Spleen (tissue), 11 donors: ENCODE data around the gene TBC1D8. TPM values are rescaled to one million over a fixed set of nuclear protein-coding genes. Genes with fewer than 3 reads are reported as not detected.

Experiments used
- DNase-seq: peaks from one replicate; pipeline ENCODE4 v3.0.0-alpha.2; 2020
- H3K27ac ChIP-seq, 8 donors: fragments of 200-600 bp; sonication (generic) in 7 of 8; 1 replicate in 4 of 8; 2 replicates in 4 of 8; pipeline versions ENCODE4 v1.5.0 to v1.8.0; 2016 to 2021; ENCODE audit warnings: inconsistent platforms in 4 of 8, mild to moderate bottlenecking in 4 of 8, moderate library complexity in 1 of 8
- H3K27me3 ChIP-seq, 7 donors: fragments of 200-600 bp; sonication (generic) in 6 of 7; replicated peaks in 1 of 7; 1 replicate in 4 of 7; 2 replicates in 3 of 7; pipeline versions ENCODE4 v1.5.0 to v1.8.0; 2016 to 2021; ENCODE audit warnings: inconsistent platforms in 3 of 7, mild to moderate bottlenecking in 1 of 7
- H3K36me3 ChIP-seq, 6 donors: fragments of 200-600 bp; sonication (generic) in 5 of 6; 1 replicate in 4 of 6; 2 replicates in 2 of 6; pipeline versions ENCODE4 v1.5.0 to v1.8.0; 2016 to 2021; ENCODE audit warnings: inconsistent platforms in 2 of 6
- H3K4me1 ChIP-seq, 6 donors: fragments of 200-600 bp; sonication (generic) in 5 of 6; 1 replicate in 3 of 6; 2 replicates in 3 of 6; pipeline versions ENCODE4 v1.5.0 to v1.8.0; 2016 to 2021; ENCODE audit warnings: inconsistent platforms in 3 of 6
- H3K4me3 ChIP-seq, 8 donors: fragments of 200-600 bp; sonication (generic) in 7 of 8; 1 replicate in 4 of 8; 2 replicates in 4 of 8; pipeline versions ENCODE4 v1.5.0 to v1.8.0; 2016 to 2021; ENCODE audit warnings: inconsistent platforms in 4 of 8, mild to moderate bottlenecking in 4 of 8, moderate library complexity in 2 of 8
- H3K9me3 ChIP-seq, 8 donors: fragments of 200-600 bp; sonication (generic) in 7 of 8; 1 replicate in 4 of 8; 2 replicates in 4 of 8; pipeline versions ENCODE4 v1.5.0 to v1.8.0; 2016 to 2021; ENCODE audit warnings: inconsistent platforms in 4 of 8
- POLR2A ChIP-seq, 3 donors: fragments of 450-650 bp; IDR thresholded peaks; one replicate each; pipeline ENCODE4 v1.5.1; 2017; ENCODE audit warnings: antibody characterized with exemption in 3 of 3, mild to moderate bottlenecking in 1 of 3
- POLR2AphosphoS5 ChIP-seq, 3 donors: sonication (generic); formaldehyde crosslinking; IDR thresholded peaks; one replicate each; pipeline ENCODE4 v1.5.1; 2017; ENCODE audit warnings: antibody characterized with exemption in 3 of 3
- WGBS, 5 donors: extraction: QIAGEN DNeasy Blood & Tissue Kit in 3 of 5; methylation state at CpG; one replicate each; pipeline versions ENCODE4 v1.1.5 to v1.1.7; 2013 to 2018; 5-methylcytosine and 5-hydroxymethylcytosine counted together
- intact Hi-C: fragments of 100-400 bp; cut with DNase I; formaldehyde crosslinking; loops from one replicate; pipeline ENCODE4 v1.15.0; 2023; ENCODE audit warnings: low total_unique reads
- polyA plus RNA-seq, 3 donors: library from polyadenylated mRNA; stranded (reverse); fragments of 200-250 nt; gene quantifications; one replicate each; pipeline ENCODE4 v1.2.1, GENCODE V29; 2013
- total RNA-seq, 7 donors: library from RNA; depleted of rRNA in 3 of 7; stranded (reverse); fragments of >200 nt in 3 of 7; fragmentation: NEBNext Ultra II Directional in 4 of 7; extraction: Animal tissue kit (Norgen Biotek cat#: 25700) in 4 of 7; gene quantifications; one replicate each; pipeline versions ENCODE4 v1.1.0 to v1.2.1, GENCODE V29; 2016 to 2021
- TF ChIP-seq, protein P1 (sequence below), 11 experiments: fragments of 200-600 bp in 7 of 11; fragments of 450-650 bp in 4 of 11; sonication (generic) in 4 of 11; IDR thresholded peaks in 8 of 11; conservative IDR thresholded peaks in 3 of 11; 1 replicate in 7 of 11; 2 replicates in 4 of 11; pipeline versions ENCODE4 v1.4.0 to v1.8.0; 2016 to 2021; ENCODE audit warnings: antibody characterized with exemption in 11 of 11, inconsistent platforms in 4 of 11, mild to moderate bottlenecking in 1 of 11
- donor health status: healthy with polysubstance abuse.
- donor health status: DM: no; HTN: no; CAD: no; lungs with moderate emphysema.
- donor health status: DM: no; HTN: no; CAD: no.
- donor health status: Bipolar disorder and iron deficiency.
- donor health status: healthy.
- donor health status: DM: no; HTN: no; CAD: no.
- donor health status: DM: yes; HTN: yes; CAD: no.

Gene TBC1D8
- total and polyA plus RNA-seq, 10 donors: 7.2 to 104 (median 40.5) TPM

DNA sequence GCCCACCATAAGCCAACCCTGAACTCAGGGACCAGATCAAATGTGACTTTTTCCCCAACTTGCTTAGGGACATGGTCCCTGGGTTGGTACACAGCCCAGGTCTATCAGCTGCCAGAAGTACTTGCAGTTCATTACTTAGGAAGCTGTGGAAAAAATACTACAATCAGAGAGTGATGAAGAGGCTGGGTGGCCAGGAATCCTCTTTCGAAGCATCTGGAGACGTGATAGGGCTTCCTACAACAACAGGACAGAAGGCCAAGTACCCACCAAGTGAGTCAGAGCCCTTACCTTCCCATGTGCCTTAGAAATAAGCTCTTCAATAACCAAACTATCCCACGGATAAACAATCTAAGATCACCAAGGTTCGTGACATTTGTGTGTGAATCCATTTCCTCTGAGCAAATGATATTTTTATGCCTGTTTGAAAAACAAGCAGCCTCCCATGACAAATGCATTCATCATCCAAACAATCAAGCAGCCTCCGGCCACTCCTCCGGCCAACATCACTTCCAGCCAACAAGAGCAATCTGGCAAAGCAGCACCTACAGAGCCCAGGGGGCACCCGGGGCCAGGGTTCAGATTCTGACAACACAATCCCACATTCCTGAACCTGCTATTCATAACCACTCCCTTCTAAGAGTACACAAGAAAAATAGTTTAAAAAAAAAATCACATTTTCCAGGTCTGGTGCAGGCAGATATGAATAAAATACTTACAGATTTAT, 26.4 kb downstream of the TBC1D8 start:
- peak overlapping the region in 7 of 8 donors; percentile 11 to 61 (median 36) for H3K27ac ChIP-seq
- DNase-seq: no peak
- H3K36me3 ChIP-seq: no peaks in the 10 kb centered on the region
- H3K4me3 ChIP-seq: no peak overlapping the region
- WGBS, 5 donors: 52 to 76% (median 60%) methylated on average over 7 of the region's 7 CpGs
- peaks cover 13 to 62% (median 30%) of the 10 kb centered on the region in 6 donors for H3K4me1 ChIP-seq
- TF ChIP-seq POLR2A (IDR thresholded peaks at IDR 0.05) (no peak), POLR2AphosphoS5 (IDR thresholded peaks at IDR 0.05) (no peak)
- TF ChIP-seq, protein P1, sequence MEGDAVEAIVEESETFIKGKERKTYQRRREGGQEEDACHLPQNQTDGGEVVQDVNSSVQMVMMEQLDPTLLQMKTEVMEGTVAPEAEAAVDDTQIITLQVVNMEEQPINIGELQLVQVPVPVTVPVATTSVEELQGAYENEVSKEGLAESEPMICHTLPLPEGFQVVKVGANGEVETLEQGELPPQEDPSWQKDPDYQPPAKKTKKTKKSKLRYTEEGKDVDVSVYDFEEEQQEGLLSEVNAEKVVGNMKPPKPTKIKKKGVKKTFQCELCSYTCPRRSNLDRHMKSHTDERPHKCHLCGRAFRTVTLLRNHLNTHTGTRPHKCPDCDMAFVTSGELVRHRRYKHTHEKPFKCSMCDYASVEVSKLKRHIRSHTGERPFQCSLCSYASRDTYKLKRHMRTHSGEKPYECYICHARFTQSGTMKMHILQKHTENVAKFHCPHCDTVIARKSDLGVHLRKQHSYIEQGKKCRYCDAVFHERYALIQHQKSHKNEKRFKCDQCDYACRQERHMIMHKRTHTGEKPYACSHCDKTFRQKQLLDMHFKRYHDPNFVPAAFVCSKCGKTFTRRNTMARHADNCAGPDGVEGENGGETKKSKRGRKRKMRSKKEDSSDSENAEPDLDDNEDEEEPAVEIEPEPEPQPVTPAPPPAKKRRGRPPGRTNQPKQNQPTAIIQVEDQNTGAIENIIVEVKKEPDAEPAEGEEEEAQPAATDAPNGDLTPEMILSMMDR (IDR thresholded peaks at IDR 0.05 in 8 of 11, conservative IDR thresholded peaks at IDR 0.05 in 3 of 11): no peak
- no peaks in the 10 kb centered on the region for H3K27me3 ChIP-seq
- intact Hi-C loops: no loop called here
- H3K9me3 ChIP-seq: no peaks in the 10 kb centered on the region

GRCh38 chr2:101123795-101124471, 27.2 kb downstream of the TBC1D8 start:
- peak overlapping the region in 6 of 8 donors; percentile 11 to 61 (median 34) for H3K27ac ChIP-seq
- H3K4me3 ChIP-seq: no peak overlapping the region
- intact Hi-C loops: no loop called here
- peaks cover 13 to 68% (median 32%) of the 10 kb centered on the region in 6 donors for H3K4me1 ChIP-seq
- no peak for TF ChIP-seq POLR2AphosphoS5 (IDR thresholded peaks at IDR 0.05)
- TF ChIP-seq, protein P1 (IDR thresholded peaks at IDR 0.05 in 8 of 11, conservative IDR thresholded peaks at IDR 0.05 in 3 of 11): no peak
- TF ChIP-seq POLR2A (IDR thresholded peaks at IDR 0.05): no peak
- H3K9me3 ChIP-seq: no peaks in the 10 kb centered on the region
- H3K27me3 ChIP-seq: no peaks in the 10 kb centered on the region
- WGBS, 5 donors: 74 to 91% (median 85%) methylated on average over 5 of the region's 5 CpGs
- no peak for DNase-seq
- H3K36me3 ChIP-seq: no peaks in the 10 kb centered on the region

- H3K4me1 ChIP-seq: peaks cover 13 to 76% (median 28%) of the 10 kb centered on the region in 6 donors
Measured at GRCh38 chr2:101121174-101121573, 30.0 kb downstream of the TBC1D8 start.

More at GRCh38 chr2:101121174-101121573, 30.0 kb downstream of the TBC1D8 start:
- H3K9me3 ChIP-seq: no peaks in the 10 kb centered on the region
- DNase-seq: no peak
- TF ChIP-seq, protein P1 (IDR thresholded peaks at IDR 0.05 in 8 of 11, conservative IDR thresholded peaks at IDR 0.05 in 3 of 11): no peak
- TF ChIP-seq POLR2AphosphoS5 (IDR thresholded peaks at IDR 0.05) (no peak), POLR2A (IDR thresholded peaks at IDR 0.05) (no peak)
- H3K27ac ChIP-seq: no peak overlapping the region
- intact Hi-C loops: no loop called here
- no peak overlapping the region for H3K4me3 ChIP-seq
- H3K36me3 ChIP-seq: no peaks in the 10 kb centered on the region
- WGBS, 5 donors: 82 to 90% (median 84%) methylated on average over 7 of the region's 7 CpGs
- no peaks in the 10 kb centered on the region for H3K27me3 ChIP-seq
